DMS53 treated with DMSO at 0.1 percent for 48 hours (cell line): Measurements from ENCODE around the gene KLK1.

Experiments used
- DNase-seq: peaks from one replicate; lab custom pipeline; 2025; ENCODE audit not compliant: unreplicated experiment; lab: John Stamatoyannopoulos, UW

Gene KLK1

GRCh38 chr19:50823389-50824042 lies at the start of gene KLK1:
Gene KLK1, minus strand, starts transcription at chr19:50823787. Its CDS starts 39 bp downstream, at chr19:50823748.
- DNase-seq = no peak

- no peak for DNase-seq
Measured at GRCh38 chr19:50873056-50873455, 49.5 kb upstream of the KLK1 start, which contains the start of gene KLK2. Gene KLK2, plus strand, starts transcription at chr19:50873439. Its CDS starts 35 bp downstream, at chr19:50873474.

- DNase-seq = no peak
Measured at GRCh38 chr19:50870417-50871089, 47.0 kb upstream of the KLK1 start.

GRCh38 chr19:50869479-50869878 lies 45.9 kb upstream of the KLK1 start:
- no peak for DNase-seq

GRCh38 chr19:50861496-50862286 lies 38.1 kb upstream of the KLK1 start:
- no peak for DNase-seq

GRCh38 chr19:50861010-50861409 lies 37.4 kb upstream of the KLK1 start:
- no peak for DNase-seq

GRCh38 chr19:50859849-50860248 lies 36.3 kb upstream of the KLK1 start:
- no peak for DNase-seq

- peak; percentile 71 for DNase-seq
Measured at GRCh38 chr19:50858886-50859285, 35.3 kb upstream of the KLK1 start.

- no peak for DNase-seq
Measured at GRCh38 chr19:50857366-50857765, 33.8 kb upstream of the KLK1 start.

GRCh38 chr19:50854636-50855410 lies 31.2 kb upstream of the KLK1 start, which contains the start of gene KLK3:
Gene KLK3, plus strand, starts transcription at chr19:50854915. Its CDS starts 41 bp downstream, at chr19:50854956.
- no peak for DNase-seq

- no peak for DNase-seq
Measured at GRCh38 chr19:50851620-50852019, 28.0 kb upstream of the KLK1 start.

- DNase-seq = no peak
Measured at GRCh38 chr19:50850738-50851137, 27.2 kb upstream of the KLK1 start.

GRCh38 chr19:50844296-50844935 lies 20.8 kb upstream of the KLK1 start:
- no peak for DNase-seq

GRCh38 chr19:50843701-50844221 lies 20.2 kb upstream of the KLK1 start:
- DNase-seq = no peak

GRCh38 chr19:50843205-50843604 lies 19.6 kb upstream of the KLK1 start:
- DNase-seq = no peak

- no peak for DNase-seq
Measured at GRCh38 chr19:50842130-50842529, 18.5 kb upstream of the KLK1 start.

GRCh38 chr19:50839712-50840655 lies 16.4 kb upstream of the KLK1 start:
- no peak for DNase-seq

- DNase-seq = no peak
Measured at GRCh38 chr19:50838239-50838638, 14.7 kb upstream of the KLK1 start.

- DNase-seq = peak; percentile 71
Measured at GRCh38 chr19:50837300-50837699, 13.7 kb upstream of the KLK1 start.
